Inferior parietal cortex (tissue), 1 donor: ENCODE data around the gene ACE.
A peak's percentile ranks its signal among the peaks of the same experiment; 100 is the strongest.

Source experiments
- DNase-seq: peaks from one replicate; pipeline ENCODE4 v3.0.0-alpha.2; 2016; ENCODE audit errors: extremely low spot score

The ACE gene

DNA sequence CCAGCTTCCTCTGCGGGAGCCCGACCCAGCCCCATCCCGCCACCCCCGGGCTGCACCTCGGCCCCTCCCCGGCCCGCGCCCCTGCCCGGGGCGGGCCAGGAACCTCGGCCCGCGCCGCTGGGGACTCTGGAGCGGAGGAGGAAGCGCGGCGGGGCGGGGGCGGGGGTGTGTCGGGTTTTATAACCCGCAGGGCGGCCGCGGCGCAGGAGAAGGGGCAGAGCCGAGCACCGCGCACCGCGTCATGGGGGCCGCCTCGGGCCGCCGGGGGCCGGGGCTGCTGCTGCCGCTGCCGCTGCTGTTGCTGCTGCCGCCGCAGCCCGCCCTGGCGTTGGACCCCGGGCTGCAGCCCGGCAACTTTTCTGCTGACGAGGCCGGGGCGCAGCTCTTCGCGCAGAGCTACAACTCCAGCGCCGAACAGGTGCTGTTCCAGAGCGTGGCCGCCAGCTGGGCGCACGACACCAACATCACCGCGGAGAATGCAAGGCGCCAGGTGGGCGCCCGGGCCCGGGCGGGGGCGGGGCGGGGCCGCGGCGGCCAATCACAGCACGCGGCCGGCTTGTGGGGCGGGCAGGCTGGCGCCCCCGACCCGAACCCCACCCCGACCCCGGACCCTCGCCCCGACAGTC is at the start of gene ACE:
ACE (plus strand) TSS at position 208 of the 626 bp plus-strand sequence; CDS start at position 242, 34 bp downstream.
- DNase-seq = no peak

DNA sequence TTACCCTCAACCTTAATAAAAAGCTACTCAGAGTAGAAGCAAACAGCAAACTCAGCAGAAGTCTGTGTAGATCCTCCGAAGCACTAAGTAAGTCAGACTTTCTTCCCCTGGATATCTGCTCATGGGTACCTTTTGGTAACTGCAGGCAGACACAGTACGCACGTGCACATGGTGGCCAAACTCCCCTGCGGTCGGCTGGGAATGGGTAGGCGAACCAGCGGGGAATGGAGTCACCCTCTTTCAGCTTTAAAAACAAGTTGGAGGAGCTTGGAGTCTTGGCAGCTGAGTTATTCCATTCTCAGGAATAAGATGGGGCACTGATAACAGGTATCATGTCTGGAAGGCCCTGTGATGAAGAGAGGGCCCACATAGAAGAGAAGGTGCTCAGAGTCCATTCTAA is 47.1 kb upstream of the ACE start:
- DNase-seq = no peak

- no peak for DNase-seq
Observed at GRCh38 chr17:63430223-63430622, 46.6 kb upstream of the ACE start.

- DNase-seq = no peak
Observed at GRCh38 chr17:63431618-63431938, 45.3 kb upstream of the ACE start.

GRCh38 chr17:63431939-63432804 is 44.7 kb upstream of the ACE start:
- no peak for DNase-seq

GRCh38 chr17:63433746-63434591 is 42.9 kb upstream of the ACE start:
- no peak for DNase-seq

DNA sequence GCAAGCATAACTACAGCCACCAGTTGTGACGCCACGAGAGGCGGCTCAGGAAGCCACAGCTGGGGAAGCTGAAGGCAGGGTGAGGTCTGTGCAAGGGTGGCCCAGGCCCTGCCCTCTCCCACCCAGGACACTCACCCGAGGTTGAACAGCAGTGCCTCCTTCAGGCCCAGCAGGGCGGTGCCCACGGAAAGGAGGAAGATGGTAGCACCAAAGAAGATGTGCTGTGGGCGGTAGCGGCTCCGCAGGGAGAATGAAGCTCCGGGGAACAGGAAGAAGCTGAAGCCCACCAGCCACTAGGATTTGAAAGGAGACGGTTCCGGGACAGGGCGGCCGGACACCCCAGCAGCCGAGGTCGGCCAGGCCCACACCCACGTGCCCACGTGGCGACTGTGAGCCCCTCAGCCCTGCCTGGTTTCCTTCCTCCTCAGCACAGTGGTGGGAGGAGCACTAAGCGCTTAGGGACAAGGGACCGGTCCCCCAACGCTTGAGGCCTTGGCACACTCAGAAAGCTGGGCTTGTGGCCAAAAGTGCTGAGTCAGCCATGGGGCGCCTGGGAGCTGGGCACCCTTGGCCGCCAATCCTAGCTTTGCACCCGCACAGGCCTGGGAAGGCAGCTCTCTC is 41.8 kb upstream of the ACE start:
- peak; percentile 78 for DNase-seq

GRCh38 chr17:63435681-63436522 is 41.0 kb upstream of the ACE start:
- DNase-seq = no peak

GRCh38 chr17:63436523-63437110 is 40.2 kb upstream of the ACE start:
- DNase-seq = no peak

DNA sequence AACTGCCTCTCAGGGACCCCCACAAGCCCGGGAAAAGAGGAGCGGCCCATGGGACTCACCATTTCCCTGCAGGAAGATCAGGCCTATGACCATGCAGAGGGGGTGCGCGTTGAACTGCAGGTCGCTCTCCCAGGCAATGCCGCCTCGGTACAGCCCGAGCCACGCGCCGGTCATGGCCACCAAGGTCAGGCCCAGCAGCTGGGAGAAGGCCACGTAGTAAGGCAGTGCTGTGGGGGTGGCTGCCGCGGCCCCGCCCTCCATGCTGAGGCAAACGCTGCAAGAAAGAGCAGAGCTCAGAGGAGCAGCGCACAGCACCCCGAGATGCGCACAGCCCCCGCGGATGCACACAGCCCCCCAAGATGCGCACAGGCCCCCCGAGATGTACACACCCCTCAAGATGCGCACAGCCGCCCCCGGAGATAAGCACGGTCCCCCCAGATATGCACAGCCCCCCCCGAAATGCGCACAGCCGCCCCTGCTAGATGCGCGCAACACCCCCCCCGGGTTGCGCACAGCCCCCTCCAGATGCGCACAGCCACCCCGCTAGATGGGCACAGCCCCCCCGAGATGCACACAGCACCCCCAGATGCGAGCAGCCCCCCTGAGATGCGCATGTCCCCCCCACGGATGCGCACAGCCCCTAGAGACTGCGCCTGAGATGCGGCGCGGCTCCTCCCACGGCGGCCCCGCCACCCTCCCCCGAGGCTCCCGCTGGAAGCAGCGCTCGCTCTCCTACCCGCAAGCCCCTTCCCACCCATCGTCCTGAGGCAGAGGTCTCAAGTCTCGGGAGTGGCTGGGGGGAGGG is 39.4 kb upstream of the ACE start:
- DNase-seq = no peak

DNA sequence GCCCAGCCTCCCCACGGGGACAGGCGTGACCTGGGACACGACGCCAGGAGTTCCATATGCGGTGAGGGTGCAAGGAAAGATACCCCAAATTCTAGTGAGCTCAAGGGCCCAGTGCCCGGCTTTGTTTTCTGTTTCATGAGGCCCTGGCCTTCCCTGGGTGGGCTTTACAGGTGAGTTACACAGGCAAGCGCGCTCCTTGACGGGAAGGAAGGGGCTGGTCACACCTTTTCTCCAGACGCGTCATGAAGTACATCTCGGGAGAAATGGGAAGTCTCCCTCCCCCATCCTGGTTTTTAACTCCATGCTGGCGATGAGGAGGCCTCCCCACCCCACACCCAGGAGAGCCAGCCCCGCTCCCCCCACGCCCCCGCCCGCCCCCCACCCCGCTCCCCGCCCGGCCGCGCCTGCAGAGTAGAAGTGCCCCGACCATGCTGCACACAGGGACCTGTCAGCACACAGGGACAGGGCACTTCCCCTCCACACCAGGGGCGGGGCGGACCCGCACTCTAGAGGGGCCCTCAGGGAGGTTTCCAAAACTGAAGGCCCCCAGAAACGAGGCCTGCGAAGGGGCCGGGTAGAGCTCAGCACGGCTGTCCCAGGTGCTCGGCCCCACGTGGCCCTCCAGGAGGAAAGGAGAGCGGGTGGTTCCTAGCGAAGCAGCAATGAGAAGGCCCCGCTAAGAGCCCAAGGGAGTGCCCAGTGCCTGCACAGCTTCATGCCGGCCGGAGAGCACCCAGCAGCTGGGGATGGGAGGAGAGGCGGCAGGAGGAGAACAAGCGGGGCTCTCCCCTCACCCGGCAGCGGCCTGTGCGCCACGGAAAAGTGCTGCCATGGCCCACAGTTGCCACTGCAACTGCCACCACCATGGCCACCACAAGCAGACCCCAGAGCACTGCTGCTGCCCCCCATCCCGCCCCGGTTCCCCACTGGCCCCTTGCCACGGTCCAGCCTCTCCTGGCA is 38.5 kb upstream of the ACE start:
- no peak for DNase-seq

- no peak for DNase-seq
Observed at GRCh38 chr17:63439687-63440086, 37.2 kb upstream of the ACE start.

DNA sequence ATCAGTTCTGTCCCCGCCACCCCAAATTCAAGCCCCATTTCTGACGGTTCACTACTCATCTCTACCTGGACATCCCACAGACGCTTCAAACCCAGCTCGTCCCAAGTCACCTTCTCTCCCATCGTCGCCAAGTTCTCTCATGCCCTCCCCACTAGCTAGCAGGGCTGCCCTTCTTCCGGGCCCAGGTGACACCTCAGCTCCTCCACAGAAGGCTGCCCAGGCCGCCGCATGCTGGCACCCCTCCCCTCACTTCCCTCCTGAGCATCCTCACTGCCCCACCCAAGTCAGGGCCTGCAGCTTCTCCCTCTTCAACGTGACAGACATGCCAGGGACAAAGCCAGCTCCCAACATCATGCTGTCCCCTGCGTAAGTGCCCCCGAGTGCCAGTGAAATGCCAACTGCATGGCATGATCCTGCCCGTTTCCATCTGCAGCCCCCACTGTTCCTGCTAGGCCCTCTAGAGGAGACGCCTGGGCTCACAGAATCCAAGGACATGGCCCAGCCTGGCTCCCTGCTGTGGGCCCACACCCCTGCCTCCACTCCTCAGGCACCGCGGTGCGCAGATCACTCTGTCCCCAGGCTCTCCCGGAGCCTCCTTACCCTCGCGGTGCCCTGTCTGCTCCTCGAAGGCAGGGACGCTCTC is 36.6 kb upstream of the ACE start:
- no peak for DNase-seq

- DNase-seq = no peak
Observed at GRCh38 chr17:63440770-63441335, 36.0 kb upstream of the ACE start.

DNA sequence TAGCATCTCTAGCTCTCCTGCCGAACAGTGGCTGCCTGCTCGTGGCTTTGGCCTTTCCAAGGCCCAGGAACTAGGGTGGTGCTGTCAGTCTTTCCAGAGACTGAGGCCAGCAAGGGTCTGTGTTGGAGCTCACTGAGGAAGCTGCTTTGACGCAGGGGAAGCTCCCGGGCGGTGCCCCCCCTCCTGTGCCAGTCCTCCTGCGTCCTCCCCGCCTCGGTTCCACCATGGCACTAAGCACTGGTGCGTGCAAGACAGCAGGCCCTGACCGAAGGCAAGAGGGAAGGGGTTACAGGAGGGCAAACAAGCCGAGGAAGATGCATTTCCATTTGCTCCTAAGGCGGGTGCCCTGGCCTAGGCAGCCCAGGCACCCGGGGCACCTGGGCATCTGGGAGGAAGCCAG is 35.2 kb upstream of the ACE start:
- DNase-seq = no peak

- no peak for DNase-seq
Observed at GRCh38 chr17:63442074-63442473, 34.8 kb upstream of the ACE start.

DNA sequence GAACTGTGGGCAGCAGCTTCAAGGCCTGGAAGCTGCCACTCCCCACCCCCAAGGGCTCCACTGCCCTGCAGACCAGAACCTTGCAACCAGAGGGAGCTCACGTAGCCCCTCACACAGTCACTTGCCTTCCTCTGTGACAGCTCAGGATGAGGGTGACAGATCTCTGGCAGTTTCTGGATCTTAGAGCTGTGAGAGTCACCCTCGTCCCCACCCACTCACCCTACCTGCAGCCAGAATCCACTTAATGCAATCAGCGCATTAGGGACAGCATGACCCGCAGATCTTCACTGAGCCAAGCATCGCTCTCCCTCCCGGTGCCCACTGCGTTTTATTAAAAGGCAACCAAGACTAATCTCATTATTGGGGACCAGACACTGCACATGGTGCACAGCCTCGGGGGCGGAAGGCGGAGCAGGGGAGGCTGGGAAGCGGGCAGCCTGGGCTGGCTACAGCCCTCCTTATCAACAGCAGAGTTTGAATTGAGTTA is 34.3 kb upstream of the ACE start:
- DNase-seq = no peak

DNA sequence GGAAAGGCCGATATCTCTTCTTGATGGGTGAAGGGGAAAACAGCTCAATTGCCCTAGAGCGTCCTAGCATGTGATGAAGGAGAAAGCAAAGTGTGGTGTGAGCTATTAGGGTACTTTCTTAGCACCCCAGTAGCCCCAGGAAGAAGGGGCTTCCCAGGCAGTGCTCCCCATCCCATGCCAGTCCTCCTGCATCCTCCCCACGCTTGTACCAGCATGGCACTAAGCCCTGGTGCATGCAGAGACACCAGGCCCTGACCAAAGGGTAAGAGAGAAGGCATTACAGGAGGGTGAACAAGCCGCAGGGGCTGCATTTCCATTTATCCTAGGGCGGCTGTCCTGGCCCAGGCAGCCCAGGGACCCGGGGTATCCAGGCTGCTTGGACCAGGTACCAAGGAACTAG is 33.8 kb upstream of the ACE start:
- DNase-seq = no peak
